HepG2 (cell line): ENCODE measurements around the gene SLC2A10. TPM values are rescaled to one million over a fixed set of nuclear protein-coding genes. Genes with fewer than 3 reads are reported as not detected.

Experiments
- ARNT2 ChIP-seq: sonication (generic); formaldehyde crosslinking; IDR thresholded peaks from 2 replicates; pipeline ENCODE4 v1.8.0; 2022; ENCODE audit warnings: mild to moderate bottlenecking, low read depth, missing genetic modification reagents, moderate library complexity
- CAMTA2 ChIP-seq: sonication (generic); formaldehyde crosslinking; IDR thresholded peaks from 2 replicates; pipeline ENCODE4 v1.4.0; 2020; ENCODE audit warnings: mild to moderate bottlenecking, missing genetic modification reagents, borderline replicate concordance
- FOXO1 ChIP-seq: sonication (generic); formaldehyde crosslinking; IDR thresholded peaks from 2 replicates; pipeline ENCODE4 v1.4.0; 2020; ENCODE audit warnings: missing genetic modification reagents
- IKZF4 ChIP-seq: sonication (generic); formaldehyde crosslinking; IDR thresholded peaks from 2 replicates; pipeline ENCODE4 v1.5.1; 2020; ENCODE audit warnings: borderline replicate concordance, mild to moderate bottlenecking, low read depth, missing genetic modification reagents; ENCODE audit errors: not compliant biosample characterization
- MIER3 ChIP-seq: IDR thresholded peaks from 2 replicates; pipeline ENCODE4 v1.6.1; 2016; ENCODE audit warnings: missing compliant biosample characterization, borderline replicate concordance
- MLLT10 ChIP-seq: sonication (generic); formaldehyde crosslinking; IDR thresholded peaks from 2 replicates; pipeline ENCODE4 v1.4.0; 2020; ENCODE audit warnings: missing genetic modification reagents
- MXD4 ChIP-seq: IDR thresholded peaks from 2 replicates; pipeline ENCODE4 v1.6.1; 2016; ENCODE audit warnings: mild to moderate bottlenecking, missing biosample characterization, missing genetic modification reagents
- NKX3-1 ChIP-seq: sonication (generic); formaldehyde crosslinking; IDR thresholded peaks from 2 replicates; pipeline ENCODE4 v1.5.0; 2020; ENCODE audit warnings: missing genetic modification reagents
- PAF1 ChIP-seq: IDR thresholded peaks from 2 replicates; pipeline ENCODE4 v1.6.1; 2016; ENCODE audit warnings: missing genetic modification reagents, missing compliant biosample characterization
- RBM39 ChIP-seq: fragments of 200-400 bp; formaldehyde crosslinking; IDR thresholded peaks from one replicate; pipeline ENCODE4 v1.6.1; 2018; ENCODE audit warnings: antibody characterized with exemption, mild to moderate bottlenecking, low read depth, low read length; ENCODE audit not compliant: poor library complexity, severe bottlenecking
- YEATS4 ChIP-seq: sonication (generic); formaldehyde crosslinking; IDR thresholded peaks from 2 replicates; pipeline ENCODE4 v1.4.0; 2020; ENCODE audit warnings: missing genetic modification reagents, borderline replicate concordance
- ZFP90 ChIP-seq: sonication (generic); formaldehyde crosslinking; IDR thresholded peaks from 2 replicates; pipeline ENCODE4 v1.8.0; 2022; ENCODE audit warnings: missing genetic modification reagents, mild to moderate bottlenecking, inconsistent platforms, borderline replicate concordance
- ZNF24 ChIP-seq: fragments of 450-650 bp; IDR thresholded peaks from 2 replicates; pipeline ENCODE4 v1.6.1; 2017; ENCODE audit warnings: antibody characterized with exemption, mild to moderate bottlenecking
- ZNF557 ChIP-seq: sonication (generic); formaldehyde crosslinking; IDR thresholded peaks from 2 replicates; pipeline ENCODE4 v1.4.0; 2020; ENCODE audit warnings: missing genetic modification reagents
- ZNF563 ChIP-seq: sonication (generic); formaldehyde crosslinking; IDR thresholded peaks from 2 replicates; pipeline ENCODE4 v1.8.0; 2022; ENCODE audit warnings: mild to moderate bottlenecking, moderate library complexity, missing genetic modification reagents
- ZNF772 ChIP-seq: sonication (generic); formaldehyde crosslinking; IDR thresholded peaks from 2 replicates; pipeline ENCODE4 v1.5.0; 2020; ENCODE audit warnings: mild to moderate bottlenecking, missing genetic modification reagents
- polyA plus RNA-seq, 8 experiments: library from polyadenylated mRNA; depleted of rRNA in 3 of 8; stranded (reverse) in 7 of 8; unstranded in 1 of 8; fragments of >200 nt; fragmentation: Illumina TruSeq in 4 of 8; extraction: Trizol in 4 of 8; gene quantifications; 2 replicates each; pipeline versions ENCODE4 v1.2.1 to v1.2.3, GENCODE V29; 2011 to 2016; ENCODE audit warnings: low read depth in 4 of 8, missing spikeins in 1 of 8, mixed read lengths in 1 of 8; ENCODE audit not compliant: insufficient read depth in 1 of 8
- total RNA-seq, 5 experiments: library from RNA; depleted of rRNA; stranded (reverse); fragments of >200 nt; fragmentation: Illumina TruSeq; extraction: Trizol; gene quantifications; 2 replicates each; pipeline ENCODE4 v1.2.3, GENCODE V29; 2016; ENCODE audit warnings: low read depth in 1 of 5
- TF ChIP-seq, protein P1 (sequence below): fragments of 450-650 bp; IDR thresholded peaks from 2 replicates; pipeline ENCODE4 v1.6.1; 2017; ENCODE audit warnings: mild to moderate bottlenecking
- TF ChIP-seq, protein P2 (sequence below): sonication (generic); formaldehyde crosslinking; IDR thresholded peaks from 2 replicates; pipeline ENCODE4 v1.5.0; 2020; ENCODE audit warnings: missing genetic modification reagents
- TF ChIP-seq, protein P3 (sequence below): sonication (generic); formaldehyde crosslinking; IDR thresholded peaks from 2 replicates; pipeline ENCODE4 v1.8.1; 2023; ENCODE audit warnings: mild to moderate bottlenecking, missing genetic modification reagents
- TF ChIP-seq, protein P4 (sequence below): sonication (generic); formaldehyde crosslinking; IDR thresholded peaks from 2 replicates; pipeline ENCODE4 v1.9.0; 2021; ENCODE audit warnings: missing genetic modification reagents, mild to moderate bottlenecking, borderline replicate concordance
- TF ChIP-seq, protein P5 (sequence below): sonication (generic); formaldehyde crosslinking; IDR thresholded peaks from 2 replicates; pipeline ENCODE4 v1.4.0; 2020; ENCODE audit warnings: missing genetic modification reagents, mild to moderate bottlenecking, borderline replicate concordance

SLC2A10 gene
- total and polyA plus RNA-seq, 2 of the 13 experiments (the other 11 are each of a cell fraction or from before 2014, with no cell fraction given): 16.0 to 18.4 TPM

DNA sequence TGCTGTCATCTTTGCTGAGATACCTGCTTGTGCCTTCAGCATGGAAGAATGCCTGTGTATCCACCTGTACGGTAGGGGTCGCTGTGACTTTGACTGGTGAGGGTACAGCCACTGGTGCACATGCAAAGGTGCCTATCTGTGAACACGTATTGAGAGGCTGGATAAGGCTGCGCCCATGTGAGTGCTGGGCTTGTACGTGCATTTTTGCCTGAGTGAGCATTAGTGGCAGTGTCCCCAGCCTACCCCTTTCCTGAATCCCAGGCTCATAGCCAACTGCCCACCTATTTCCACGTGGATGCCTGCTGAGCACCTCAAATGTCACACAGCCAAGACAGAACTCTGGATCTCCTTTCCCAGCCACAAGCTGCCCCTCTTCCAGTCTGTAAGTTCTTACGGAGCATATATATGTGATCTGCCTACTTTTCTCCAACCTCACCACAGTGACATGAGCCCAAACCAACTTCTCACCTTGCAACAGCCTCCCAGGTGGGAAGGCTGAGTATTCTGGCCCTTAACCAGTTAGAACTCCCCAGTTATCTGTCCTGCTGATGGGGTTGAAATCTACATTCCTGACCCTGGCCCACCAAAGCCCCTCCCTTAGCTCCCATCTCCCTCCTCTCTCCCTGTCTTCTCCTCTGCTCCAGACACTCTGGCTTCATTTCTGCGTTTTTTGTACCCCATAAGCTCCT is 1.1 kb upstream of the SLC2A10 start (continued):
- TF ChIP-seq, protein P1, sequence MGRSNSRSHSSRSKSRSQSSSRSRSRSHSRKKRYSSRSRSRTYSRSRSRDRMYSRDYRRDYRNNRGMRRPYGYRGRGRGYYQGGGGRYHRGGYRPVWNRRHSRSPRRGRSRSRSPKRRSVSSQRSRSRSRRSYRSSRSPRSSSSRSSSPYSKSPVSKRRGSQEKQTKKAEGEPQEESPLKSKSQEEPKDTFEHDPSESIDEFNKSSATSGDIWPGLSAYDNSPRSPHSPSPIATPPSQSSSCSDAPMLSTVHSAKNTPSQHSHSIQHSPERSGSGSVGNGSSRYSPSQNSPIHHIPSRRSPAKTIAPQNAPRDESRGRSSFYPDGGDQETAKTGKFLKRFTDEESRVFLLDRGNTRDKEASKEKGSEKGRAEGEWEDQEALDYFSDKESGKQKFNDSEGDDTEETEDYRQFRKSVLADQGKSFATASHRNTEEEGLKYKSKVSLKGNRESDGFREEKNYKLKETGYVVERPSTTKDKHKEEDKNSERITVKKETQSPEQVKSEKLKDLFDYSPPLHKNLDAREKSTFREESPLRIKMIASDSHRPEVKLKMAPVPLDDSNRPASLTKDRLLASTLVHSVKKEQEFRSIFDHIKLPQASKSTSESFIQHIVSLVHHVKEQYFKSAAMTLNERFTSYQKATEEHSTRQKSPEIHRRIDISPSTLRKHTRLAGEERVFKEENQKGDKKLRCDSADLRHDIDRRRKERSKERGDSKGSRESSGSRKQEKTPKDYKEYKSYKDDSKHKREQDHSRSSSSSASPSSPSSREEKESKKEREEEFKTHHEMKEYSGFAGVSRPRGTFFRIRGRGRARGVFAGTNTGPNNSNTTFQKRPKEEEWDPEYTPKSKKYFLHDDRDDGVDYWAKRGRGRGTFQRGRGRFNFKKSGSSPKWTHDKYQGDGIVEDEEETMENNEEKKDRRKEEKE: no peak
- TF ChIP-seq NKX3-1 (CRISPR knock-in tag): no peak
- no peak for TF ChIP-seq PAF1 (CRISPR knock-in tag)
- TF ChIP-seq CAMTA2 (CRISPR knock-in tag): no peak; the same call in 1 of the 2 replicates
- TF ChIP-seq MIER3 (CRISPR knock-in tag): 0 out of 2 replicates have a peak, but pooled peaks have one; percentile 52
- TF ChIP-seq ZNF24: no peak
- TF ChIP-seq, protein P2, sequence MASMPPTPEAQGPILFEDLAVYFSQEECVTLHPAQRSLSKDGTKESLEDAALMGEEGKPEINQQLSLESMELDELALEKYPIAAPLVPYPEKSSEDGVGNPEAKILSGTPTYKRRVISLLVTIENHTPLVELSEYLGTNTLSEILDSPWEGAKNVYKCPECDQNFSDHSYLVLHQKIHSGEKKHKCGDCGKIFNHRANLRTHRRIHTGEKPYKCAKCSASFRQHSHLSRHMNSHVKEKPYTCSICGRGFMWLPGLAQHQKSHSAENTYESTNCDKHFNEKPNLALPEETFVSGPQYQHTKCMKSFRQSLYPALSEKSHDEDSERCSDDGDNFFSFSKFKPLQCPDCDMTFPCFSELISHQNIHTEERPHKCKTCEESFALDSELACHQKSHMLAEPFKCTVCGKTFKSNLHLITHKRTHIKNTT (CRISPR knock-in tag): no peak
- no peak for TF ChIP-seq ZFP90
- TF ChIP-seq, protein P3, sequence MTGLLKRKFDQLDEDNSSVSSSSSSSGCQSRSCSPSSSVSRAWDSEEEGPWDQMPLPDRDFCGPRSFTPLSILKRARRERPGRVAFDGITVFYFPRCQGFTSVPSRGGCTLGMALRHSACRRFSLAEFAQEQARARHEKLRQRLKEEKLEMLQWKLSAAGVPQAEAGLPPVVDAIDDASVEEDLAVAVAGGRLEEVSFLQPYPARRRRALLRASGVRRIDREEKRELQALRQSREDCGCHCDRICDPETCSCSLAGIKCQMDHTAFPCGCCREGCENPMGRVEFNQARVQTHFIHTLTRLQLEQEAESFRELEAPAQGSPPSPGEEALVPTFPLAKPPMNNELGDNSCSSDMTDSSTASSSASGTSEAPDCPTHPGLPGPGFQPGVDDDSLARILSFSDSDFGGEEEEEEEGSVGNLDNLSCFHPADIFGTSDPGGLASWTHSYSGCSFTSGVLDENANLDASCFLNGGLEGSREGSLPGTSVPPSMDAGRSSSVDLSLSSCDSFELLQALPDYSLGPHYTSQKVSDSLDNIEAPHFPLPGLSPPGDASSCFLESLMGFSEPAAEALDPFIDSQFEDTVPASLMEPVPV (CRISPR knock-in tag): no peak
- peak; percentile 45; the same call in 1 of the 2 replicates for TF ChIP-seq YEATS4 (CRISPR knock-in tag)
- 0 out of 2 replicates have a peak, but pooled peaks have one; percentile 42 for TF ChIP-seq ARNT2 (CRISPR knock-in tag)
- TF ChIP-seq, protein P4, sequence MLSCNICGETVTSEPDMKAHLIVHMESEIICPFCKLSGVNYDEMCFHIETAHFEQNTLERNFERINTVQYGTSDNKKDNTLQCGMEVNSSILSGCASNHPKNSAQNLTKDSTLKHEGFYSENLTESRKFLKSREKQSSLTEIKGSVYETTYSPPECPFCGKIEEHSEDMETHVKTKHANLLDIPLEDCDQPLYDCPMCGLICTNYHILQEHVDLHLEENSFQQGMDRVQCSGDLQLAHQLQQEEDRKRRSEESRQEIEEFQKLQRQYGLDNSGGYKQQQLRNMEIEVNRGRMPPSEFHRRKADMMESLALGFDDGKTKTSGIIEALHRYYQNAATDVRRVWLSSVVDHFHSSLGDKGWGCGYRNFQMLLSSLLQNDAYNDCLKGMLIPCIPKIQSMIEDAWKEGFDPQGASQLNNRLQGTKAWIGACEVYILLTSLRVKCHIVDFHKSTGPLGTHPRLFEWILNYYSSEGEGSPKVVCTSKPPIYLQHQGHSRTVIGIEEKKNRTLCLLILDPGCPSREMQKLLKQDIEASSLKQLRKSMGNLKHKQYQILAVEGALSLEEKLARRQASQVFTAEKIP: no peak
- no peak for TF ChIP-seq MLLT10 (CRISPR knock-in tag)
- TF ChIP-seq, protein P5, sequence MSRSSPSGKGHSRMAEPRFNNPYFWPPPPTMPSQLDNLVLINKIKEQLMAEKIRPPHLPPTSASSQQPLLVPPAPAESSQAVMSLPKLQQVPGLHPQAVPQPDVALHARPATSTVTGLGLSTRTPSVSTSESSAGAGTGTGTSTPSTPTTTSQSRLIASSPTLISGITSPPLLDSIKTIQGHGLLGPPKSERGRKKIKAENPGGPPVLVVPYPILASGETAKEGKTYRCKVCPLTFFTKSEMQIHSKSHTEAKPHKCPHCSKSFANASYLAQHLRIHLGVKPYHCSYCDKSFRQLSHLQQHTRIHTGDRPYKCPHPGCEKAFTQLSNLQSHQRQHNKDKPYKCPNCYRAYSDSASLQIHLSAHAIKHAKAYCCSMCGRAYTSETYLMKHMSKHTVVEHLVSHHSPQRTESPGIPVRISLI (CRISPR knock-in tag): no peak
- no peak; the same call in 1 of the 2 replicates for TF ChIP-seq ZNF772
- peak; percentile 71; the same call in 1 of the 2 replicates for TF ChIP-seq FOXO1
- TF ChIP-seq ZNF563 (CRISPR knock-in tag): no peak
- TF ChIP-seq IKZF4 (CRISPR knock-in tag): no peak
- TF ChIP-seq MXD4: peak; percentile 87; the same call in 1 of the 2 replicates
- no peak for TF ChIP-seq RBM39
- TF ChIP-seq ZNF557 (CRISPR knock-in tag): 0 out of 2 replicates have a peak, but pooled peaks have one; percentile 35
